Non-pigmented ciliary epithelial cell (primary cell): ENCODE measurements around the gene CMTM1.
A peak's percentile ranks its signal among the peaks of the same experiment; 100 is the strongest.
"Not testable (repeated sequence)": the region's sequence is repeated elsewhere in the genome, so short reads cannot be mapped to it uniquely, and the experiment has no call there.

Source experiments
- DNase-seq: peaks from one replicate; pipeline ENCODE4 v3.0.0-alpha.2; 2010; ENCODE audit warnings: low read depth

CMTM1 gene

GRCh38 chr16:66616169-66616568 lies 49.9 kb downstream of the CMTM1 start:
- no peak for DNase-seq

- no peak for DNase-seq
These were observed 50.4 kb downstream of the CMTM1 start for GRCh38 chr16:66616592-66616991.

- DNase-seq, result no peak
These were observed 50.8 kb downstream of the CMTM1 start for GRCh38 chr16:66617010-66617434.

DNA sequence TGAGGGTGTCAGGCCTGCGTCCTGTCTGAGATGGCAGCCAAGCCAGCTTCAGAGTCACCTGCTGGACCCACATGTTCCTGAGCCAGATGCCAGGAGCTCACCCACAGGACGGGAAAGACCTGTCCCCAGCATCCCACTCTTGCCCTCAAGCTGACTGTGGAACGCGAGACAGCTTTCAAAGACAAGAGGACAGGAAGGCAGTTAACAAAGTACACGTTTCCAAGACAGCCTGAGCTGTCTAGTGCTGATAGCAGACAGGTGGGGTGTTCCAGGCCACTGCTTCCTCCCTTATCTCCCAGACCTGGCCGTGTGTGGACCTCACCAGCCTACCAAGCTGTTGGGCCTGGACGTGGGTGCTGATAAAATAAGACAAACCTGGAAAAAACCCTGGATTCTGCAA lies 51.5 kb downstream of the CMTM1 start:
- DNase-seq, result no peak

GRCh38 chr16:66618588-66619375 lies 52.5 kb downstream of the CMTM1 start:
- peak; percentile 95 for DNase-seq

DNA sequence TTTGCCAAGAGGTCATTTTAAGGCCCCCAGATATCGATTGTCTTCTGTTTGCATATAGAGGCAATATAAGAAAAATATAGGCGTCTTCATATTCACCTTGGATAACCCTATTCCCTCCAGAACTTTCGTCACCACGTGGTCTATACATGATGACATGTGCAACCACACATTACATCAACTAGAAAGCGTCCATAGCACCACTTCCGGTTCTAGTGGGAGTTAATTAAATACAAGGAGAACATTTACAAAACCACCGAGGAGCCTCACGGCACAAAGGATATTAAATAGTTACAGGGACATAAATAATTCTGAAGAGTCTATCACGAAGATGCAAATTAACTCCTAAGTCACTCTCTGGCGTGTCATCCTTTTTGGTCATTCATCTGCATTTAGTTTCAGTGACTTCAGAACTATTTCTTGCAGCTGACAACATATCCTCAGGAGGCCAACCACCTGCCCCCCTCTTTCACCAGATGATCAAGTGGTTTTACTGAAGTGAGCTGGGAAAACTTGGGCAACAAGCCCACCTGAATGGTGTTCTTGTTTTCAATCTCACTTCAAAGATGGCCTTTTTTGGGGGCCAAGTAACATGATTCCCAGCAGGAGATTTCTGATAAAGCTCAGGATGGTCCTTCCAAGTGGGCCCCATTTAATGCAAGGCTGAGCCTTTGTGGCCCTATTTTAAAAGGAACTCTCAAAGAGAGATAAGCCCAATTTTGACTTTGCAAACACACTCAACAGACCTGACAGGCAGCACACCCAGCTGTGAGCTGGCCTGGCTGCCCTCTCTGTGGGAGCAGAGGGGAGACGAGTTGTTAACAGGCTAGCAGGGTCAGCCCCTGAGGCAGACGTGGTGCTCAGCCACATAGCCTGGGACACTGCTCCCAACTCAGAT lies 53.5 kb downstream of the CMTM1 start:
- peak; percentile 69 for DNase-seq

DNA sequence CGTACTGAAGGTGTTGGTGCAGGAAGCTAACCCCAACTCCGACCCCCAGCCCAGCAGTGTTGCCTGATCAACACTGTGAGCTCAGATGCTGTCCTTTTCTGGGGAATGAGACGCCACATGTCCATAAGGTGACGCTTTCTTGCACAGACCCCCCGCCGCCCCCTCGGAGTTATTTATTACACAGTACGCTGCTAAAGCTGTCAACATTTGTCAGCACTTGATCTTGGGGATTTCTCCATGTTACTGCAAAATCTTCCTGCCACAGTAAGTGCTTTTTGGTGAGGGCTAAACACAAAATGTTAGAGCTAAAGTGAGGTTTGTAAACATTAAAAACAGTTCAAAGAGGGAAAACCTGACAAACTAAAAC lies 54.2 kb downstream of the CMTM1 start:
- DNase-seq, result no peak

GRCh38 chr16:66621973-66622372 lies 55.7 kb downstream of the CMTM1 start:
- DNase-seq, result no peak

- no peak for DNase-seq
These were observed 56.6 kb downstream of the CMTM1 start for GRCh38 chr16:66622863-66623262.

DNA sequence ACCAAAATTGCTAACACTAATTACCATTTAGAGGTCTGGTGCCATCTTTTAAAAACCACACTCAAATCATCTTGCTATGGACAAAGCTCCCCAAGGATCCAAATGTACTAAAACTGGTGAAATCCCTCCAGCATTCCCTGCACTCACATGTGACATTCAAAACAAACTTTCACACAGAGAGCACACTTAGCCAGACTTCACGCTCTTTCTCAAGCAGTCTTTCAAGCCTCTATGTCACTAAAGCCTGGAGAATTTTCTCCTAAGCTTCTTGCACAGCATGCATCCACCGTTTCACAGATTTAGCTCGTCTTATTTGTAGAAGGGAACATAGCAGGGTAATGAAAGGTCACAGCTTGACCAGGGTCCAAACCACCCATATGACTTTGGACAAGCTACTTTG lies 57.5 kb downstream of the CMTM1 start:
- DNase-seq, result no peak

DNA sequence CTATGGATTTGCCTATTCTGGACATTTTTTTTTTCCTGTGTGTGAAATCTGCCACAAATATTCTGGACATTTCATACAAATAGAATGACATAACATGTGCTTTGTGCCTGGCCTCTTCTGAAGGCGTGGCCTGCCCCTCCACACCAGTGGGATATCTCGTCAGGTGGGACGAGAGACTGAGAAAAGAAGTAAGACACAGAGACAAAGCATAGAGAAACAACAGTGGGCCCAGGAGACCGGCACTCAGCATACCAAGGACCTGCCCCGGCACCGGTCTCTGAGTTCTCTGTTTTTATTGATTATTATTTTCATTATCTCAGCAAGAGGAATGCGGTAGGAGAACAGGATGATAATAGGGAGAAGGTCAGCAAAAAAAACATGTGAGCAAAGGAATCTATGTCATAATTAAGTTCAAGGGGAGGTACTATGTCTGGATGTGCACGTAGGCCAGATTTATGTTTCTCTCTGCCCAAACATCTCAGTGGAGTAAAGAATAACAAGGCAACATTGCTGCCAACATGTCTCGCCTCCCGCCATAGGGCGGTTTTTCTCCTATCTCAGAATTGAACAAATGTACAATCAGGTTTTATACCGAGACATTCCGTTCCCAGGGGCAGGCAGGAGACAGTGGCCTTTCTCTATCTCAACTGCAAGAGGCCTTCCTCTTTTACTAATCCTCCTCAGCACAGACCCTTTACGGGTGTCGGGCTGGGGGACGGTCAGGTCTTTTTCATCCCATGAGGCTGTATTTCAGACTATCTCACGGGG lies 61.6 kb downstream of the CMTM1 start:
- DNase-seq, result not testable (repeated sequence)
